ENCODE measurements around the gene HDAC4.

GRCh38 chr2:239245107-239245506, 155.7 kb downstream of the HDAC4 start:
- TF ChIP-seq RELA (CRISPR knock-in tag; IDR thresholded peaks at IDR 0.05; ENCODE audit: borderline replicate concordance) (no peak), CTCF (IDR thresholded peaks at IDR 0.05) (no peak), STAT6 (CRISPR knock-in tag; conservative IDR thresholded peaks at IDR 0.05; ENCODE audit: low read depth) (no peak), USF1 (CRISPR knock-in tag; IDR thresholded peaks at IDR 0.05) (no peak), ZSCAN18 (CRISPR knock-in tag; IDR thresholded peaks at IDR 0.05) (no peak), TCF7 (CRISPR knock-in tag; IDR thresholded peaks at IDR 0.05; ENCODE audit: low read depth) (no peak), CREM (CRISPR knock-in tag; IDR thresholded peaks at IDR 0.05) (no peak), E2F4 (CRISPR knock-in tag; IDR thresholded peaks at IDR 0.05; ENCODE audit: borderline replicate concordance, low read depth) (no peak), ATF6 (CRISPR knock-in tag; IDR thresholded peaks at IDR 0.05) (no peak), FOXJ3 (CRISPR knock-in tag; IDR thresholded peaks at IDR 0.05; ENCODE audit: borderline replicate concordance) (no peak), SOX15 (CRISPR knock-in tag; IDR thresholded peaks at IDR 0.05) (no peak)

Data from WTC11 (cell line).